Keratinocyte (primary cell): ENCODE results near the gene IGSF23. TPM values are rescaled to one million over a fixed set of nuclear protein-coding genes. Genes with fewer than 3 reads are reported as not detected.
"Not testable (repeated sequence)": the region's sequence is repeated elsewhere in the genome, so short reads cannot be mapped to it uniquely, and the experiment has no call there.

ENCODE experiments used
- DNase-seq: peaks from one replicate; pipeline ENCODE4 v3.0.0-alpha.2; 2011; ENCODE audit warnings: low read depth, missing footprints, low spot score
- FAIRE-seq: peaks from 2 replicates; lab custom pipeline; 2011; peaks lifted over from hg19 to GRCh38; lab: Jason Lieb, UNC
- H2AFZ ChIP-seq: 2 replicates; pipeline ENCODE4 v1.6.0; 2012; ENCODE audit warnings: low read length, control low read depth, inconsistent platforms; ENCODE audit not compliant: control insufficient read depth
- H3K27ac ChIP-seq: 2 replicates; pipeline ENCODE4 v1.5.1; 2011; ENCODE audit warnings: low read length; ENCODE audit not compliant: control insufficient read depth, insufficient read depth
- H3K27me3 ChIP-seq: 3 replicates; pipeline ENCODE4 v1.6.0; 2011; ENCODE audit warnings: low read length; ENCODE audit not compliant: control insufficient read depth, insufficient read depth; ENCODE audit errors: extremely low read depth
- H3K36me3 ChIP-seq, 2 experiments: 2 replicates in 1 of 2; 3 replicates in 1 of 2; pipeline ENCODE4 v1.5.1; 2011; ENCODE audit warnings: low read length in 2 of 2, mild to moderate bottlenecking in 1 of 2; ENCODE audit not compliant: control insufficient read depth in 2 of 2, insufficient read depth in 2 of 2; ENCODE audit errors: extremely low read depth in 1 of 2
- H3K4me1 ChIP-seq: 3 replicates; pipeline ENCODE4 v1.5.1; 2011; ENCODE audit warnings: low read length; ENCODE audit not compliant: control insufficient read depth, insufficient read depth; ENCODE audit errors: extremely low read depth
- H3K4me2 ChIP-seq: 3 replicates; pipeline ENCODE4 v1.6.0; 2011; ENCODE audit warnings: low read depth, low read length; ENCODE audit not compliant: control insufficient read depth, insufficient read depth; ENCODE audit errors: extremely low read depth
- H3K4me3 ChIP-seq, 3 experiments: fragments of 200-600 bp in 1 of 3; sonication (generic) in 1 of 3; 2 replicates in 2 of 3; 3 replicates in 1 of 3; pipeline ENCODE4 v1.5.1; 2011 to 2016; ENCODE audit warnings: low read length in 3 of 3, mild to moderate bottlenecking in 3 of 3, control low read depth in 2 of 3, inconsistent platforms in 1 of 3, low read depth in 1 of 3, mixed read lengths in 1 of 3, mixed run types in 1 of 3, moderate library complexity in 1 of 3; ENCODE audit not compliant: control insufficient read depth in 2 of 3, insufficient read depth in 2 of 3; ENCODE audit errors: extremely low read depth in 1 of 3
- H3K79me2 ChIP-seq: 2 replicates; pipeline ENCODE4 v1.6.0; 2012; ENCODE audit warnings: low read length; ENCODE audit not compliant: control insufficient read depth, insufficient read depth
- H3K9ac ChIP-seq: 3 replicates; pipeline ENCODE4 v1.6.0; 2011; ENCODE audit warnings: low read length; ENCODE audit not compliant: control insufficient read depth, insufficient read depth; ENCODE audit errors: extremely low read depth
- H3K9me1 ChIP-seq: 3 replicates; pipeline ENCODE4 v1.6.0; 2011; ENCODE audit warnings: low read length; ENCODE audit not compliant: control insufficient read depth, insufficient read depth; ENCODE audit errors: extremely low read depth
- H3K9me3 ChIP-seq: 2 replicates; pipeline ENCODE4 v1.5.1; 2012; ENCODE audit warnings: low read depth, low read length; ENCODE audit not compliant: control insufficient read depth
- H4K20me1 ChIP-seq: 3 replicates; pipeline ENCODE4 v1.6.0; 2011; ENCODE audit warnings: low read length; ENCODE audit not compliant: control insufficient read depth, insufficient read depth; ENCODE audit errors: extremely low read depth
- CTCF ChIP-seq, 3 experiments: IDR thresholded peaks in 1 of 3; conservative IDR thresholded peaks in 1 of 3; optimal IDR thresholded peaks in 1 of 3; 2 replicates in 2 of 3; 3 replicates in 1 of 3; pipeline versions ENCODE3 to v1.5.1; 2011; ENCODE audit warnings: low read length in 3 of 3, mild to moderate bottlenecking in 3 of 3, moderate library complexity in 2 of 3, control low read depth in 1 of 3, inconsistent platforms in 1 of 3; ENCODE audit not compliant: insufficient read depth in 2 of 3; ENCODE audit errors: extremely low read depth in 1 of 3
- EZH2 ChIP-seq: IDR thresholded peaks from one replicate; pipeline ENCODE4 v1.6.1; 2012; ENCODE audit warnings: inconsistent platforms, mild to moderate bottlenecking, low read length, moderate library complexity
- dilution Hi-C: fragments of 300-500 bp; cut with MboI; formaldehyde crosslinking; loops from one replicate; pipeline ENCODE4 v1.7.0; 2020; ENCODE audit warnings: low sequenced_read_pairs; ENCODE audit not compliant: extremely low pct_ligation_motif_present
- polyA plus RNA-seq, 5 experiments: library from polyadenylated mRNA; depleted of rRNA in 3 of 5; stranded (reverse) in 3 of 5; stranded (forward) in 1 of 5; unstranded in 1 of 5; fragments of >200 nt; gene quantifications; 1 replicate in 1 of 5; 2 replicates in 3 of 5; 3 replicates in 1 of 5; pipeline versions ENCODE4 v1.2.1 to v1.2.3, GENCODE V29; 2011 to 2012; ENCODE audit warnings: missing spikeins in 2 of 5, low read depth in 1 of 5, low replicate concordance in 1 of 5

Gene IGSF23
- polyA plus RNA-seq, 1 donor (not counting 4 experiments of a cell fraction or from before 2014, with no cell fraction given), result 0.07 TPM

- FAIRE-seq, result no peak
- Histone ChIP-seq H3K4me2 (no peak overlapping the region), H3K9ac (no peak overlapping the region), H3K9me3 (no peaks in the 10 kb centered on the region), H3K4me3 (no peak overlapping the region), H3K4me1 (peaks cover 14% of the 10 kb centered on the region), H3K9me1 (no peaks in the 10 kb centered on the region), H3K79me2 (no peaks in the 10 kb centered on the region), H4K20me1 (no peaks in the 10 kb centered on the region), H3K27me3 (no peaks in the 10 kb centered on the region), H3K36me3 (no peaks in the 10 kb centered on the region), H2AFZ (no peak overlapping the region), H3K27ac (no peak overlapping the region)
- DNase-seq, result no peak
- dilution Hi-C loops, result no loop called here
- TF ChIP-seq EZH2, result no peak
- no peak for TF ChIP-seq CTCF (optimal IDR thresholded peaks at IDR 0.05 in 1 of 3, IDR thresholded peaks at IDR 0.05 in 1 of 3, conservative IDR thresholded peaks at IDR 0.05 in 1 of 3; ENCODE audit: extremely low read depth in 1 of 3, insufficient read depth in 2 of 3, low read length in 3 of 3)
Observed at GRCh38 chr19:44609219-44609618, 4.1 kb upstream of the IGSF23 start.

GRCh38 chr19:44610497-44610896, 2.9 kb upstream of the IGSF23 start:
- H3K79me2 ChIP-seq, H3K9me1 ChIP-seq, FAIRE-seq, H2AFZ ChIP-seq, H3K9me3 ChIP-seq, H3K9ac ChIP-seq, dilution Hi-C loops, H3K4me2 ChIP-seq, H3K36me3 ChIP-seq, H3K27me3 ChIP-seq, H4K20me1 ChIP-seq, H3K4me3 ChIP-seq, H3K27ac ChIP-seq, DNase-seq: not testable (repeated sequence)
- peak; percentile 4 to 43 (median 33) for TF ChIP-seq CTCF (optimal IDR thresholded peaks at IDR 0.05 in 1 of 3, IDR thresholded peaks at IDR 0.05 in 1 of 3, conservative IDR thresholded peaks at IDR 0.05 in 1 of 3; ENCODE audit: extremely low read depth in 1 of 3, insufficient read depth in 2 of 3, low read length in 3 of 3)
- peaks cover 14% of the 10 kb centered on the region for H3K4me1 ChIP-seq
